Renal cortex interstitium (tissue), 15 donors: Measurements from ENCODE around the gene KHDRBS1. TPM values are rescaled to one million over a fixed set of nuclear protein-coding genes. Genes with fewer than 3 reads are reported as not detected.
A peak's percentile ranks its signal among the peaks of the same experiment; 100 is the strongest.

Source experiments
- DNase-seq, 11 donors: peaks; one replicate each; pipeline ENCODE4 v3.0.0-alpha.2; 2013; ENCODE audit warnings: low read depth in 9 of 11, low spot score in 4 of 11; ENCODE audit errors: extremely low read depth in 1 of 11
- long read RNA-seq, 16 experiments: transcript quantifications; one replicate each; lab custom pipeline, GENCODE V29; 2026
- polyA plus RNA-seq, 3 donors: library from polyadenylated mRNA; unstranded; fragments of 120-200 nt; gene quantifications; one replicate each; pipeline ENCODE4 v1.2.1, GENCODE V29; 2013; ENCODE audit not compliant: insufficient read length in 3 of 3

The KHDRBS1 gene
- 100 to 1,000 TPM; 227 to 280 (median 258) TPM for polyA plus RNA-seq
- long read RNA-seq, donor 1, transcript KHDRBS1-202 (9 exons, 2,757 nt) = major isoform, 53 of 122 reads
- long read RNA-seq, donor 1, partial matches to known transcripts = 67 of 122 reads
- long read RNA-seq, donor 1, other reads (novel, unspliced or antisense) = 0 of 122 reads
- long read RNA-seq, donor 2, transcript KHDRBS1-204 (8 exons, 1,215 nt) = minor isoform, 5 of 71 reads
- long read RNA-seq, donor 2, transcript KHDRBS1-202 (9 exons, 2,757 nt) = major isoform, 57 of 71 reads
- long read RNA-seq, donor 2, partial matches to known transcripts = 7 of 71 reads
- long read RNA-seq, donor 2, other reads (novel, unspliced or antisense) = 0 of 71 reads
- long read RNA-seq, donor 3, transcript KHDRBS1-202 (9 exons, 2,757 nt) = major isoform, 100 of 107 reads
- long read RNA-seq, donor 3, partial matches to known transcripts = 0 of 107 reads
- long read RNA-seq, donor 3, other reads (novel, unspliced or antisense) = 0 of 107 reads
- long read RNA-seq, donor 4, transcript KHDRBS1-202 (9 exons, 2,757 nt) = major isoform, 63 of 68 reads
- long read RNA-seq, donor 4, partial matches to known transcripts = 0 of 68 reads
- long read RNA-seq, donor 4, other reads (novel, unspliced or antisense) = 0 of 68 reads
- long read RNA-seq, donor 5 = 0 reads
- long read RNA-seq, donor 6, transcript KHDRBS1-202 (9 exons, 2,757 nt) = major isoform, 69 of 94 reads
- long read RNA-seq, donor 6, partial matches to known transcripts = 18 of 94 reads
- long read RNA-seq, donor 6, other reads (novel, unspliced or antisense) = 0 of 94 reads
- long read RNA-seq, donor 7, transcript KHDRBS1-202 (9 exons, 2,757 nt) = major isoform, 72 of 417 reads
- long read RNA-seq, donor 7, partial matches to known transcripts = 341 of 417 reads
- long read RNA-seq, donor 7, other reads (novel, unspliced or antisense) = 0 of 417 reads
- long read RNA-seq, donor 8, transcript KHDRBS1-202 (9 exons, 2,757 nt) = major isoform, 123 of 152 reads
- long read RNA-seq, donor 8, transcript KHDRBS1-203 (11 exons, 1,989 nt) = minor isoform, 6 of 152 reads
- long read RNA-seq, donor 8, partial matches to known transcripts = 20 of 152 reads
- long read RNA-seq, donor 8, other reads (novel, unspliced or antisense) = 0 of 152 reads
- long read RNA-seq, donor 9, transcript KHDRBS1-202 (9 exons, 2,757 nt) = major isoform, 65 of 70 reads
- long read RNA-seq, donor 9, partial matches to known transcripts = 0 of 70 reads
- long read RNA-seq, donor 9, other reads (novel, unspliced or antisense) = 0 of 70 reads
- long read RNA-seq, donor 10, transcript KHDRBS1-202 (9 exons, 2,757 nt) = major isoform, 69 of 376 reads
- long read RNA-seq, donor 10, partial matches to known transcripts = 301 of 376 reads
- long read RNA-seq, donor 10, other reads (novel, unspliced or antisense) = 0 of 376 reads
- long read RNA-seq, donor 11, transcript KHDRBS1-202 (9 exons, 2,757 nt) = major isoform, 80 of 221 reads
- long read RNA-seq, donor 11, transcript KHDRBS1-203 (11 exons, 1,989 nt) = minor isoform, 5 of 221 reads
- long read RNA-seq, donor 11, partial matches to known transcripts = 133 of 221 reads
- long read RNA-seq, donor 11, other reads (novel, unspliced or antisense) = 0 of 221 reads
- long read RNA-seq, donor 12, transcript KHDRBS1-202 (9 exons, 2,757 nt) = major isoform, 27 of 52 reads
- long read RNA-seq, donor 12, partial matches to known transcripts = 23 of 52 reads
- long read RNA-seq, donor 12, other reads (novel, unspliced or antisense) = 0 of 52 reads
- long read RNA-seq, donor 13, transcript KHDRBS1-204 (8 exons, 1,215 nt) = minor isoform, 5 of 266 reads
- long read RNA-seq, donor 13, transcript KHDRBS1-202 (9 exons, 2,757 nt) = major isoform, 153 of 266 reads
- long read RNA-seq, donor 13, partial matches to known transcripts = 104 of 266 reads
- long read RNA-seq, donor 13, other reads (novel, unspliced or antisense) = 0 of 266 reads
- long read RNA-seq, donor 14, transcript KHDRBS1-202 (9 exons, 2,757 nt) = major isoform, 64 of 239 reads
- long read RNA-seq, donor 14, partial matches to known transcripts = 169 of 239 reads
- long read RNA-seq, donor 14, other reads (novel, unspliced or antisense) = 0 of 239 reads
- long read RNA-seq, donor 15, transcript KHDRBS1-202 (9 exons, 2,757 nt) = major isoform, 35 of 40 reads
- long read RNA-seq, donor 15, partial matches to known transcripts = 0 of 40 reads
- long read RNA-seq, donor 15, other reads (novel, unspliced or antisense) = 0 of 40 reads
- long read RNA-seq, donor 16, transcript KHDRBS1-202 (9 exons, 2,757 nt) = major isoform, 194 of 246 reads
- long read RNA-seq, donor 16, transcript KHDRBS1-203 (11 exons, 1,989 nt) = minor isoform, 13 of 246 reads
- long read RNA-seq, donor 16, transcript KHDRBS1-204 (8 exons, 1,215 nt) = minor isoform, 10 of 246 reads
- long read RNA-seq, donor 16, partial matches to known transcripts = 24 of 246 reads
- long read RNA-seq, donor 16, other reads (novel, unspliced or antisense) = 5 of 246 reads

- DNase-seq = peak; percentile 98 to 100 (median 99)
Observed at GRCh38 chr1:32013386-32014198, at the start of gene KHDRBS1. Gene KHDRBS1, plus strand, starts transcription at chr1:32013868. Its CDS starts 128 bp downstream, at chr1:32013996.

GRCh38 chr1:31970873-31971272 is 42.8 kb upstream of the KHDRBS1 start:
- DNase-seq = no peak

GRCh38 chr1:31976401-31976800 is 37.3 kb upstream of the KHDRBS1 start:
- no peak for DNase-seq

GRCh38 chr1:31977385-31978131 is 36.1 kb upstream of the KHDRBS1 start:
- DNase-seq = no peak

GRCh38 chr1:31978843-31979400 is 34.7 kb upstream of the KHDRBS1 start:
- no peak for DNase-seq

GRCh38 chr1:31980835-31981455 is 32.7 kb upstream of the KHDRBS1 start:
- no peak for DNase-seq

- no peak for DNase-seq
Observed at GRCh38 chr1:31981456-31981839, 32.2 kb upstream of the KHDRBS1 start.

GRCh38 chr1:31981972-31982371 is 31.7 kb upstream of the KHDRBS1 start:
- DNase-seq = peak in 3 of 11 donors; percentile 27 to 35 (median 33)

GRCh38 chr1:31984419-31985347 is 29.0 kb upstream of the KHDRBS1 start:
- DNase-seq = no peak

- DNase-seq = no peak
Observed at GRCh38 chr1:31985430-31985829, 28.2 kb upstream of the KHDRBS1 start.

GRCh38 chr1:31987135-31987619 is 26.5 kb upstream of the KHDRBS1 start:
- no peak for DNase-seq

GRCh38 chr1:31989964-31990363 is 23.7 kb upstream of the KHDRBS1 start:
- DNase-seq = no peak

- no peak for DNase-seq
Observed at GRCh38 chr1:31991182-31991581, 22.5 kb upstream of the KHDRBS1 start.
